Thyroid gland (tissue), 4 donors: ENCODE results near the gene PLAGL2.

Experiments used
- POLR2A ChIP-seq, 2 donors: fragments of 450-650 bp; IDR thresholded peaks; one replicate each; pipeline ENCODE4 v1.6.1; 2017; ENCODE audit warnings: antibody characterized with exemption in 2 of 2, mild to moderate bottlenecking in 2 of 2, moderate library complexity in 1 of 2
- TF ChIP-seq, protein P1 (sequence below), 6 experiments: fragments of 200-600 bp in 3 of 6; fragments of 450-650 bp in 3 of 6; sonication (generic) in 3 of 6; IDR thresholded peaks; one replicate each; pipeline ENCODE4 v1.5.1; 2016 to 2019; ENCODE audit warnings: antibody characterized with exemption in 6 of 6, mild to moderate bottlenecking in 2 of 6, inconsistent platforms in 1 of 6, moderate library complexity in 1 of 6

DNA sequence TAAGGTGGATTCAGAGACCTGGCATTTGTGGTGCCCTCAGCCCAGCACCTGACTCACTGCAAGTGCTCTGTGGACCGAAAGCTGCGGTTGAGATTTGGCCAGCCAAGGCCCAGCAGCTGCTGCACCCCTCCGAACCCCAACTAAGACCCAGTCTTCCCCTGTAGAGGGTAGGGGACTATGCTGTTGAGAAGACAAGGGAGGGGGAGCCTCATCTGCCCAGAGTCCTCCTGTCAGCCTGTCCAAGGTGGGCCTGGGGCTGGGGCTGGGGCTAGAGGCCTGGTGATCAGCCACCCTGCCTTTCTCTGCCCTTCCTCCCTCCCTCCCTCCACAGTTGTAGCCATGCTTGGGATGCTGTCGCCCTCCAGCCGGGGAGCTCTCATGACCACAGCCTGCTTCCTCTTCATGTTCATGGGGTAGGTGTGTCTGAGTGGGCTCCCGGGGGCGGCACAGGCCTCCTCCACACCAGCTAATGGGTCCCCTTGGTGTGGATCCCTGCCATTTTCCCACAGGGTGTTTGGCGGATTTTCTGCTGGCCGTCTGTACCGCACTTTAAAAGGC, 57.2 kb downstream of the PLAGL2 start:
- TF ChIP-seq, protein P1, sequence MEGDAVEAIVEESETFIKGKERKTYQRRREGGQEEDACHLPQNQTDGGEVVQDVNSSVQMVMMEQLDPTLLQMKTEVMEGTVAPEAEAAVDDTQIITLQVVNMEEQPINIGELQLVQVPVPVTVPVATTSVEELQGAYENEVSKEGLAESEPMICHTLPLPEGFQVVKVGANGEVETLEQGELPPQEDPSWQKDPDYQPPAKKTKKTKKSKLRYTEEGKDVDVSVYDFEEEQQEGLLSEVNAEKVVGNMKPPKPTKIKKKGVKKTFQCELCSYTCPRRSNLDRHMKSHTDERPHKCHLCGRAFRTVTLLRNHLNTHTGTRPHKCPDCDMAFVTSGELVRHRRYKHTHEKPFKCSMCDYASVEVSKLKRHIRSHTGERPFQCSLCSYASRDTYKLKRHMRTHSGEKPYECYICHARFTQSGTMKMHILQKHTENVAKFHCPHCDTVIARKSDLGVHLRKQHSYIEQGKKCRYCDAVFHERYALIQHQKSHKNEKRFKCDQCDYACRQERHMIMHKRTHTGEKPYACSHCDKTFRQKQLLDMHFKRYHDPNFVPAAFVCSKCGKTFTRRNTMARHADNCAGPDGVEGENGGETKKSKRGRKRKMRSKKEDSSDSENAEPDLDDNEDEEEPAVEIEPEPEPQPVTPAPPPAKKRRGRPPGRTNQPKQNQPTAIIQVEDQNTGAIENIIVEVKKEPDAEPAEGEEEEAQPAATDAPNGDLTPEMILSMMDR (IDR thresholded peaks at IDR 0.05), result no peak
- TF ChIP-seq POLR2A (IDR thresholded peaks at IDR 0.05), result no peak
